Endothelial cell of umbilical vein (primary cell): Measurements from ENCODE around the gene PDHX. TPM values are rescaled to one million over a fixed set of nuclear protein-coding genes. Genes with fewer than 3 reads are reported as not detected.

ENCODE experiments used
- BruUV-seq: library from RNA; stranded (reverse); fragments of 400-500 nt; replicated peaks from 2 replicates; lab custom pipeline; 2021; lab: Mats Ljungman, UMichigan
- CTCF ChIA-PET: fragments of 300-600, 350-600 bp; sonication (Branson Sonifier 250); formaldehyde crosslinking; loops from one replicate; lab custom pipeline; 2021; ENCODE audit warnings: antibody characterized with exemption, inconsistent platforms; lab: Charles Lee
- POLR2A ChIA-PET: fragments of 300-600, 350-600 bp; sonication (Branson Sonifier 250); formaldehyde crosslinking; loops from one replicate; lab custom pipeline; 2021; ENCODE audit warnings: antibody characterized with exemption, inconsistent platforms; lab: Charles Lee
- DNase-seq: peaks from one replicate; pipeline ENCODE4 v3.0.0-alpha.2; 2011; ENCODE audit warnings: low read depth, low spot score
- FAIRE-seq: peaks from 2 replicates; lab custom pipeline; 2011; peaks lifted over from hg19 to GRCh38; lab: Jason Lieb, UNC
- H2AFZ ChIP-seq: 2 replicates; pipeline ENCODE4 v1.6.0; 2012; ENCODE audit warnings: low read depth, low read length, control low read depth, inconsistent platforms
- H3K27ac ChIP-seq: 2 replicates; pipeline ENCODE4 v1.5.1; 2011; ENCODE audit warnings: low read depth, mild to moderate bottlenecking, control low read depth, low read length, moderate library complexity; ENCODE audit not compliant: insufficient read depth
- H3K27me3 ChIP-seq, 2 experiments: 2 replicates each; pipeline versions ENCODE4 v1.6.0 to v1.6.1; 2011; ENCODE audit warnings: low read length in 2 of 2, mixed read lengths in 1 of 2; ENCODE audit not compliant: control insufficient read depth in 2 of 2, insufficient read depth in 2 of 2
- H3K36me3 ChIP-seq, 2 experiments: 2 replicates in 1 of 2; 3 replicates in 1 of 2; pipeline ENCODE4 v1.5.1; 2011; ENCODE audit warnings: low read length in 2 of 2, mild to moderate bottlenecking in 1 of 2, moderate library complexity in 1 of 2; ENCODE audit not compliant: control insufficient read depth in 2 of 2, insufficient read depth in 2 of 2; ENCODE audit errors: extremely low read depth in 1 of 2
- H3K4me1 ChIP-seq: 3 replicates; pipeline ENCODE4 v1.5.1; 2011; ENCODE audit warnings: mild to moderate bottlenecking, low read length; ENCODE audit not compliant: control insufficient read depth, insufficient read depth; ENCODE audit errors: extremely low read depth
- H3K4me2 ChIP-seq: 2 replicates; pipeline ENCODE4 v1.6.1; 2011; ENCODE audit warnings: low read length, control low read depth, mixed read lengths; ENCODE audit not compliant: insufficient read depth
- H3K4me3 ChIP-seq, 3 experiments: fragments of 200-600 bp in 1 of 3; sonication (generic), shearing (Covaris generic) in 1 of 3; replicated peaks in 1 of 3; 2 replicates each; pipeline ENCODE4 v1.5.1; 2011 to 2016; ENCODE audit warnings: control low read depth in 3 of 3, low read length in 3 of 3, mild to moderate bottlenecking in 2 of 3, inconsistent platforms in 1 of 3, low read depth in 1 of 3, moderate library complexity in 1 of 3; ENCODE audit not compliant: insufficient read depth in 1 of 3
- H3K79me2 ChIP-seq: 2 replicates; pipeline ENCODE4 v1.6.0; 2012; ENCODE audit warnings: low read length, inconsistent platforms; ENCODE audit not compliant: control insufficient read depth, insufficient read depth
- H3K9ac ChIP-seq: replicated peaks from 2 replicates; pipeline ENCODE3; 2011; ENCODE audit warnings: low read length, control low read depth; ENCODE audit not compliant: insufficient read depth; ENCODE audit errors: extremely low read depth
- H3K9me1 ChIP-seq: replicated peaks from 3 replicates; pipeline ENCODE4 v1.6.0; 2011; ENCODE audit warnings: mild to moderate bottlenecking, low read length; ENCODE audit not compliant: control insufficient read depth, insufficient read depth; ENCODE audit errors: extremely low read depth
- H3K9me3 ChIP-seq: replicated peaks from 2 replicates; pipeline ENCODE4 v1.5.1; 2012; ENCODE audit warnings: low read length, inconsistent platforms; ENCODE audit not compliant: control insufficient read depth, insufficient read depth
- H4K20me1 ChIP-seq: replicated peaks from 2 replicates; pipeline ENCODE3; 2011; ENCODE audit warnings: mild to moderate bottlenecking, low read length; ENCODE audit not compliant: control insufficient read depth, insufficient read depth; ENCODE audit errors: extremely low read depth
- EZH2 ChIP-seq: IDR thresholded peaks from 2 replicates; pipeline ENCODE4 v1.6.1; 2012; ENCODE audit warnings: borderline replicate concordance, low read depth, mild to moderate bottlenecking, moderate library complexity, low read length, inconsistent platforms; ENCODE audit not compliant: severe bottlenecking
- FOS ChIP-seq: IDR thresholded peaks from 2 replicates; pipeline ENCODE4 v1.6.1; 2011; ENCODE audit warnings: mild to moderate bottlenecking, low read length, moderate library complexity, borderline replicate concordance; ENCODE audit not compliant: insufficient read depth
- GATA2 ChIP-seq: IDR thresholded peaks from 2 replicates; pipeline ENCODE4 v1.7.0; 2011; ENCODE audit warnings: low read depth, mild to moderate bottlenecking, moderate library complexity, mixed read lengths, low read length; ENCODE audit not compliant: insufficient read length, insufficient read depth
- JUN ChIP-seq: IDR thresholded peaks from 2 replicates; pipeline ENCODE4 v1.6.1; 2011; ENCODE audit warnings: borderline replicate concordance, low read depth; ENCODE audit not compliant: insufficient read length, insufficient read depth
- MYC ChIP-seq: IDR thresholded peaks from one replicate; pipeline ENCODE4 v1.6.1; 2011; ENCODE audit warnings: mild to moderate bottlenecking, low read depth, low read length
- POLR2A ChIP-seq: IDR thresholded peaks from 2 replicates; pipeline ENCODE4 v1.6.1; 2012; ENCODE audit warnings: low read depth, mild to moderate bottlenecking, control low read depth, low read length
- POLR2AphosphoS5 ChIP-seq: IDR thresholded peaks from 2 replicates; pipeline ENCODE4 v1.6.1; 2012; ENCODE audit warnings: low read depth, mild to moderate bottlenecking, control low read depth, low read length, moderate library complexity; ENCODE audit not compliant: insufficient read depth
- dilution Hi-C: fragments of 300-500 bp; cut with MboI; formaldehyde crosslinking; loops from one replicate; pipeline ENCODE4 v1.15.0; 2019; ENCODE audit warnings: low sequenced_read_pairs; ENCODE audit not compliant: extremely low pct_ligation_motif_present
- intact Hi-C: fragments of 100-400 bp; cut with micrococcal nuclease; formaldehyde crosslinking; loops from one replicate; pipeline ENCODE4 v1.10.0; 2022
- polyA plus RNA-seq, 4 experiments: library from polyadenylated mRNA; depleted of rRNA in 3 of 4; stranded (reverse) in 3 of 4; unstranded in 1 of 4; fragments of >200 nt; gene quantifications; 2 replicates each; pipeline versions ENCODE4 v1.2.1 to v1.2.3, GENCODE V29; 2011 to 2012; ENCODE audit warnings: missing spikeins in 1 of 4
- total RNA-seq: library from RNA; stranded (reverse); gene quantifications from 2 replicates; pipeline ENCODE4 v1.2.3, GENCODE V29; 2021
- TF ChIP-seq, protein P1 (sequence below), 2 donors: IDR thresholded peaks; 1 replicate in 1 of 2; 2 replicates in 1 of 2; pipeline ENCODE4 v1.5.1; 2011; ENCODE audit warnings: low read length in 2 of 2, mild to moderate bottlenecking in 2 of 2, moderate library complexity in 2 of 2, control low read depth in 1 of 2, inconsistent platforms in 1 of 2, low read depth in 1 of 2; ENCODE audit not compliant: insufficient read depth in 1 of 2; ENCODE audit errors: extremely low read depth in 1 of 2
- TF ChIP-seq, protein P2 (sequence below): IDR thresholded peaks from 2 replicates; pipeline ENCODE4 v1.6.1; 2011; ENCODE audit not compliant: insufficient read depth, insufficient read length

PDHX gene
- total and polyA plus RNA-seq, 2 donors (not counting 3 experiments of a cell fraction or from before 2014, with no cell fraction given), result 10.5 to 30.5 TPM

DNA sequence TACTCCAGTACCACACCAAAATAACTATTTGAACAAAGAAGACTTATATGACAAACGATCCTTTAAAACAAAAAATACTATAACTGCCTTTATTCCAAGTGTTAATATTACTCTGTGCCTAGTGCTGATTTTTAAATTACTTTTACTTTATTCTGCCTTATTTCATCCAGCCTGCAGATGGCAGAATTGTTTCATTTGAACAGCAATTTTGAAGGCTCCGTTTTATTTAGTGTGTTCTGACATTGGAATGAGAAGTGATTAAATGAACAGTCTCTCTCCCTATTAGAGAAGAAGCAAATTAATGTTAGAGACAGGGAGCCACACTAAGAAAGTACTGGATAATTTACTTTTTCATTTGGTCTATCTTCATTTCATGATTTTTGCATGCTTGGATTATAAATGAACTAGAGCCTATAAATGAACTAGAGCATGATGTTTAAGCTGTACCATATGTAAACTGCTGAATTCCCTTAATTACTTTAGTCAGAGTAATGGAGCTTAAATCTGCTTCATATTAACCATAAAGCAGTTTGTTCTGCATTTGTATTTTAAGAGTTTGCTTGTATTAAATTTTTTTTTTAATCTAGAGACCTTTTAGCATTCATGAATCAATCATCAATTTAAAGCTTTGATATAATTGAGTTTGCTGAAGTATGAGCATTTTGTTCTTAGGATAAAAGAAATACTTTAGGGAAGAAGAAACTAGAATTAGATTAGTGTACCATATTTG lies 9.8 kb downstream of the PDHX start:
- no peaks in the 10 kb centered on the region for H3K9me3 ChIP-seq
- no peak overlapping the region for H2AFZ ChIP-seq
- peak; percentile 81 for FAIRE-seq
- H3K9ac ChIP-seq, result no peak overlapping the region
- no peaks in the 10 kb centered on the region for H3K36me3 ChIP-seq
- H3K27me3 ChIP-seq, result no peaks in the 10 kb centered on the region
- CTCF ChIA-PET, result interaction anchor here (0.7 to 4.9 kb wide), 55 partner anchors 7 to 564 kb away, joined by 3 to 124 read pairs (median 5); partner anchors contain the start of genes APIP, CD44 and PDHX
- H4K20me1 ChIP-seq, result no peaks in the 10 kb centered on the region
- H3K27ac ChIP-seq, result no peak overlapping the region
- no peaks in the 10 kb centered on the region for H3K9me1 ChIP-seq
- no peak overlapping the region for H3K4me2 ChIP-seq
- intact Hi-C loops, result loop anchor here (1.0 to 10.0 kb wide), 7 partner anchors 71 to 1339 kb away; no protein-coding TSS in a partner anchor
- no peak overlapping the region for H3K4me3 ChIP-seq
- TF ChIP-seq, protein P1, sequence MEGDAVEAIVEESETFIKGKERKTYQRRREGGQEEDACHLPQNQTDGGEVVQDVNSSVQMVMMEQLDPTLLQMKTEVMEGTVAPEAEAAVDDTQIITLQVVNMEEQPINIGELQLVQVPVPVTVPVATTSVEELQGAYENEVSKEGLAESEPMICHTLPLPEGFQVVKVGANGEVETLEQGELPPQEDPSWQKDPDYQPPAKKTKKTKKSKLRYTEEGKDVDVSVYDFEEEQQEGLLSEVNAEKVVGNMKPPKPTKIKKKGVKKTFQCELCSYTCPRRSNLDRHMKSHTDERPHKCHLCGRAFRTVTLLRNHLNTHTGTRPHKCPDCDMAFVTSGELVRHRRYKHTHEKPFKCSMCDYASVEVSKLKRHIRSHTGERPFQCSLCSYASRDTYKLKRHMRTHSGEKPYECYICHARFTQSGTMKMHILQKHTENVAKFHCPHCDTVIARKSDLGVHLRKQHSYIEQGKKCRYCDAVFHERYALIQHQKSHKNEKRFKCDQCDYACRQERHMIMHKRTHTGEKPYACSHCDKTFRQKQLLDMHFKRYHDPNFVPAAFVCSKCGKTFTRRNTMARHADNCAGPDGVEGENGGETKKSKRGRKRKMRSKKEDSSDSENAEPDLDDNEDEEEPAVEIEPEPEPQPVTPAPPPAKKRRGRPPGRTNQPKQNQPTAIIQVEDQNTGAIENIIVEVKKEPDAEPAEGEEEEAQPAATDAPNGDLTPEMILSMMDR (IDR thresholded peaks at IDR 0.05; ENCODE audit: extremely low read depth in 1 of 2, insufficient read depth in 1 of 2, low read depth in 1 of 2, low read length in 2 of 2), result peak; percentile 34 to 46
- TF ChIP-seq, protein P2, sequence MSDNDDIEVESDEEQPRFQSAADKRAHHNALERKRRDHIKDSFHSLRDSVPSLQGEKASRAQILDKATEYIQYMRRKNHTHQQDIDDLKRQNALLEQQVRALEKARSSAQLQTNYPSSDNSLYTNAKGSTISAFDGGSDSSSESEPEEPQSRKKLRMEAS, result no peak
- peak; percentile 67 for DNase-seq
- no TSS peak for BruUV-seq
- H3K4me1 ChIP-seq, result peaks cover 5% of the 10 kb centered on the region
- dilution Hi-C loops, result no loop called here
- peaks cover 32% of the 10 kb centered on the region for H3K79me2 ChIP-seq
- POLR2A ChIA-PET, result no interaction called here

DNA sequence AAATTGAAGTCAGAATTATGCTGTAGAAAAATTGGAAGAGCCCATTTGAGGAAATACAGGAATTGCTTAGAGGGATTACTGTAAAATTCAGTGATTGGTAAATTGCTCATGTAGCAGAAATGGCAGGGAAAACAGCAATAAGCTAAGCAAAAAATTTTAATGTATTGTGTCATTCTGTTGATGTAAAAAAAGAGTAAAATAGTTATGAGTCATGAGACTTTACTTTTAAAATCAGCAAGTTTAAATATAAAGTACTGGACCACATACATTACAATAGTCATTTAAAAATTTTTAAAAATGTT lies 10.4 kb downstream of the PDHX start:
- Histone ChIP-seq H3K9me3 (no peaks in the 10 kb centered on the region), H3K27ac (no peak overlapping the region), H2AFZ (no peak overlapping the region), H3K4me1 (peaks cover 5% of the 10 kb centered on the region), H4K20me1 (no peaks in the 10 kb centered on the region), H3K36me3 (no peaks in the 10 kb centered on the region), H3K4me2 (no peak overlapping the region), H3K27me3 (no peaks in the 10 kb centered on the region), H3K4me3 (no peak overlapping the region), H3K9ac (no peak overlapping the region), H3K9me1 (no peaks in the 10 kb centered on the region), H3K79me2 (peaks cover 31% of the 10 kb centered on the region)
- POLR2A ChIA-PET, result no interaction called here
- no peak for TF ChIP-seq FOS
- TF ChIP-seq JUN, result no peak
- TF ChIP-seq, protein P1 (IDR thresholded peaks at IDR 0.05; ENCODE audit: extremely low read depth in 1 of 2, insufficient read depth in 1 of 2, low read depth in 1 of 2, low read length in 2 of 2), result no peak
- TF ChIP-seq MYC, result no peak
- TF ChIP-seq POLR2A, result no peak
- TF ChIP-seq, protein P2, result no peak
- no peak for TF ChIP-seq GATA2
- no peak for TF ChIP-seq POLR2AphosphoS5
- TF ChIP-seq EZH2, result no peak
- BruUV-seq, result no TSS peak
- DNase-seq, result no peak
- CTCF ChIA-PET, result interaction anchor here (0.7 to 4.9 kb wide), 47 partner anchors 10 to 558 kb away, joined by 3 to 124 read pairs (median 5); partner anchors contain the start of genes APIP, CD44 and PDHX
- dilution Hi-C loops (no loop called here), intact Hi-C loops (loop anchor here (1.0 to 10.0 kb wide), 7 partner anchors 71 to 1338 kb away; no protein-coding TSS in a partner anchor)
- no peak for FAIRE-seq
